GM23248 (cell line): Measurements from ENCODE around the gene GTF3A.

Experiments used
- EZH2 ChIP-seq: fragments of 200-600 bp; sonication (generic); IDR thresholded peaks from 2 replicates; pipeline ENCODE4 v1.6.1; 2018; ENCODE audit warnings: antibody characterized with exemption, mild to moderate bottlenecking; ENCODE audit not compliant: insufficient read depth, poor library complexity, severe bottlenecking
- EZH2phosphoT487 ChIP-seq: fragments of 200-600 bp; sonication (generic); IDR thresholded peaks from 2 replicates; pipeline ENCODE4 v1.6.1; 2018; ENCODE audit warnings: antibody characterized with exemption, moderate library complexity, mild to moderate bottlenecking, low read depth; ENCODE audit not compliant: insufficient read depth

- TF ChIP-seq EZH2 (no peak), EZH2phosphoT487 (no peak)
Measured at GRCh38 chr13:27389891-27390290, 34.5 kb upstream of the GTF3A start.
